Measurements from ENCODE around the gene HSFX2.

HSFX2 gene

DNA sequence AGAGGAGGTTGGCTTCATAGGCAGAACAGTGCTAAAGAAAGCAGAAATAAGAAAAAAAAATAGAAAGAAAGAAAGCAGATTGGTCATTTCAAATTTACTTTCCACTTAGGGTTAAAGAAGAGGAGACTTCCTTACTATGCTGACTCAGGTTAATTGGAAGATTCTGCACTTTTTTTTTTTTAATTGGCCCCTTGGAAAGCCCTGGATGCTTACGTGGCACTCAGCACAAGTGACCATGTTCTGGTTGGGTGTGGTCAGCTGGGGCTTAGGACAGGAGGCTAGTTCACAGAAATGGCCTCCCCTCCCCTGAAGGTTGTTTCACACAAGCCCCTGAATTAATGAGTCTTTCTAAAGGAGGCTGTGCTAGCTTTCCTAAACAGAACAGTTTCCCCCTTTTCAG lies 22.4 kb downstream of the HSFX2 start:
- in situ Hi-C loops (cut with MboI; ENCODE audit: low pct_unique_long_range_greater_than_20kb, low sequenced_read_pairs, unreplicated experiment): no loop called here
- TF ChIP-seq, protein P1, sequence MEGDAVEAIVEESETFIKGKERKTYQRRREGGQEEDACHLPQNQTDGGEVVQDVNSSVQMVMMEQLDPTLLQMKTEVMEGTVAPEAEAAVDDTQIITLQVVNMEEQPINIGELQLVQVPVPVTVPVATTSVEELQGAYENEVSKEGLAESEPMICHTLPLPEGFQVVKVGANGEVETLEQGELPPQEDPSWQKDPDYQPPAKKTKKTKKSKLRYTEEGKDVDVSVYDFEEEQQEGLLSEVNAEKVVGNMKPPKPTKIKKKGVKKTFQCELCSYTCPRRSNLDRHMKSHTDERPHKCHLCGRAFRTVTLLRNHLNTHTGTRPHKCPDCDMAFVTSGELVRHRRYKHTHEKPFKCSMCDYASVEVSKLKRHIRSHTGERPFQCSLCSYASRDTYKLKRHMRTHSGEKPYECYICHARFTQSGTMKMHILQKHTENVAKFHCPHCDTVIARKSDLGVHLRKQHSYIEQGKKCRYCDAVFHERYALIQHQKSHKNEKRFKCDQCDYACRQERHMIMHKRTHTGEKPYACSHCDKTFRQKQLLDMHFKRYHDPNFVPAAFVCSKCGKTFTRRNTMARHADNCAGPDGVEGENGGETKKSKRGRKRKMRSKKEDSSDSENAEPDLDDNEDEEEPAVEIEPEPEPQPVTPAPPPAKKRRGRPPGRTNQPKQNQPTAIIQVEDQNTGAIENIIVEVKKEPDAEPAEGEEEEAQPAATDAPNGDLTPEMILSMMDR (IDR thresholded peaks at IDR 0.05; ENCODE audit: extremely low read depth, insufficient read depth, missing control alignments): no peak
- no peak for DNase-seq (ENCODE audit: low spot score)

DNA sequence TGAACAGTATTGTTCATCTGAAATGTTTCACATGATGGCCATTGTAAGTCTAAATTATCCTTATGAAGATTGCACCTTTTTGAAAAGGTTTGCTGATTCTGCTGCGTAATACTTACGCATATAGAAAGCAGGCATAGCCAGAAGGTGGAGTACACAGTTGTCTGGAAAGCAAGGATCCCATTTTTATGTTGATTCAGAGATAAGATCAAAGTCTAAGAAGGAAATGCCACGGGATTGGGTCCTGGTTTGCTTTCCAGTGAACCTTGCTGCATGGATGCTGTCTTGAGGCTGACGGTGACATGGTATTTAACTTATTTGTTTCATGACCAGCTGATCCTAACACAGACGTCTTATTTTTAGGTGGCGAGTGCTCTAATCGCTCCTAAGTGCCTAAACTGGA lies 23.3 kb downstream of the HSFX2 start:
- DNase-seq (ENCODE audit: low spot score): no peak
- in situ Hi-C loops (cut with MboI; ENCODE audit: low pct_unique_long_range_greater_than_20kb, low sequenced_read_pairs, unreplicated experiment): no loop called here

DNA sequence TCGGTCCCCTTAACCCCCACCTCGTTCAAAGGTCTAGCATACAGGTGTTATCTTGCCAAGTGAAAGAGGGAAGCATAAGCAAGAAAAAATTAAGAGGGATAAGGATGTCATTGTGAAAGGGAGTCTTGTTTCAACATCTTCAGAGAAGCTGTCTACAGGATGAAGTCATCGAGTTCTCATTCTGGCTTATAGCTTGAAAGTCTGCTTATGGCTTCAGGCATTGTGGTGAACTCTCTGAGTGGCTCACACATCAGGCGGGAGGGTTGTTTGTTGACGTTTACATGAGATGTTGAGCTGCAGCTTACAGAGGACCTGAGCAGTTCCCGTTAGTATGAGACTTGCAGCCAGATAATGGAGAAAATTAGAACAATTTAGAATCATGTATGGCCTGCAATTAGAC lies 24.4 kb downstream of the HSFX2 start:
- TF ChIP-seq, protein P1 (IDR thresholded peaks at IDR 0.05; ENCODE audit: extremely low read depth, insufficient read depth, missing control alignments): no peak
- DNase-seq (ENCODE audit: low spot score): no peak
- in situ Hi-C loops (cut with MboI; ENCODE audit: low pct_unique_long_range_greater_than_20kb, low sequenced_read_pairs, unreplicated experiment): no loop called here

More for the DNA sequence above, 23.3 kb downstream of the HSFX2 start:
- TF ChIP-seq, protein P1 (IDR thresholded peaks at IDR 0.05; ENCODE audit: extremely low read depth, insufficient read depth, missing control alignments): no peak

DNA sequence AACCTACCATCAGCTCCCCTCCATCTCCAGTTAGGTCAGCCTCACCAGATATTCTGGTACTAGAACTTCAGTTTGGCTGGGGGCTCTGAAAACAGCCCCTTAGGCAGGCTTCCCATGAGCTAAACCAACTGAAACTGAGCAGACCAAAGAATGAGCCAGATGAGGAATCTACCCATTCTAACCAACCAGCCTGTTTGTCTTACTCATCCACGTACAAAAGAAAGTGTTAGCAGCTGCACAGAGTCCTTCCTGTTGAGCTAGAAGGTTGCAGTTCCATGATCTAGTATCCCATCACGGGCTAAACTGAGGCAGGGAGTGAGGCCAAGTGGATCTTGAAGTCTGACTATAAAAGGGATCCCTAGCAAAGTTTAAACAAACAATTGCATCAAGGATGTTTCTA lies 25.3 kb downstream of the HSFX2 start:
- no peak for DNase-seq (ENCODE audit: low spot score)
- TF ChIP-seq, protein P1 (IDR thresholded peaks at IDR 0.05; ENCODE audit: extremely low read depth, insufficient read depth, missing control alignments): no peak
- in situ Hi-C loops (cut with MboI; ENCODE audit: low pct_unique_long_range_greater_than_20kb, low sequenced_read_pairs, unreplicated experiment): no loop called here

DNA sequence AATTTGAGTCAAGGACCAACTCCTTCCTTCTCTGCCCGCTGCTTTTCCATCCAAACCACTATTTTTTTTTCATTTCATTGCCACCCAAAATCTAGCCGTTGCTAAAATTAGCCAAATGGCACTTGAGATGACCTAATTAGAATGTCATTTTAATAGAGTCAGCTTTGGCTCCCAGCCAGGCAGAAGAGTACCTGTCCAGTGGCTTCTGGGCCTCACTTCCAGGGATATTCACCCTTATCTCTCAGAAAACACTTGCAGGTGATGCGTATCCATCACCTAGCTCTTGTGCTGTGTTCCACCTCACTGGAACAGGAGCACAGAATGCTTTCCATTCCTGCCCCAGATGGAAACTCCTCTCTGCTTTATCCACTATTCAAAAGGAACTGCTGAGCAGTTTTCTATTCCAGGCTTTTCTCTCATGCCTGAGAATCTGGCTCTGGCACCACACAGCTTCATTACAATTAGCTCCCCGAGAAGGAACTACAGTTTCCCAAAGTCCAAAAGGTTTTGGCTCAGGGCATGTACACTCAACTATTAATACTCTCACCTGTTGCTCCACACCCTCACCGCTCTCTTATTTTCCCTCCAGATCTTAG lies 26.3 kb downstream of the HSFX2 start:
- TF ChIP-seq, protein P1 (IDR thresholded peaks at IDR 0.05; ENCODE audit: extremely low read depth, insufficient read depth, missing control alignments): no peak
- no peak for DNase-seq (ENCODE audit: low spot score)
- in situ Hi-C loops (cut with MboI; ENCODE audit: low pct_unique_long_range_greater_than_20kb, low sequenced_read_pairs, unreplicated experiment): no loop called here

DNA sequence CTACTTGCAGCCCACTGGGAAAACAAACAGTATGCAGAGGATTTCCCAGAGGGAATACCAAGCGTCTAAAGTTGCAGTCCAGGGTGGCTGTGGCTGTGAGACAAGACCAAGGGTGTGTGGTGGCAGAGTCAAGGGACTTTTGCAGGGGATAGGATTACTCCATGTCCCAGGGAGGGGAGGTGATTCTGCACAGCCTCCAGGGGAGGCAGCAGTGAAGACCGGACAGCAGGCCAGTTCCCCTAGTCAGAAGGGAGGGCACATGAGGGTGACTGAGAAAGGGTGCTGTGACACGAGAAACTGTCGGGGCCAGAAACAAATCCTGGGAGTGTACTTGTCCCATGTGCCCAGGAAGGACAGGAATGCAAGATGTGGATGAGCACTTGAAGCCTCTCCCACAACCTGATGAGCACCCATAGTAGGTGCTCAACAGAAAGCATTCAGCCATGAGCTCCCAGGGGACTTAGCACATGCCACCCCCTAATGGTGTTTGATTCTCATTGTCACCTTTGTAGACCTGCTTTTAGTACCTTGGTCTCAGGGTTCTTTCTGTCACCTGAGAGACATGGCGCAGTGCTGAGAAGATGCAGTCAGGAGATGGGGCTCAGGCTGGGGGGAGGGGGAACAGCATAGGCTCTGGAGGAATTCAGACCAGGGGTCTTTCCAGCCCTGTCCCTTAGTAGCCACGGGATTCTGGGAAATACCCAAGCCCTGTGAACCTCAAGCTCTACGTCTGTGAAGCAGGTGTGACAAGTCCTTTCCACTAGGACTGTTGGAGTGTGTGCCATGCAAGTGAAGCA lies 27.3 kb downstream of the HSFX2 start:
- in situ Hi-C loops (cut with MboI; ENCODE audit: low pct_unique_long_range_greater_than_20kb, low sequenced_read_pairs, unreplicated experiment): no loop called here
- TF ChIP-seq, protein P1 (IDR thresholded peaks at IDR 0.05; ENCODE audit: extremely low read depth, insufficient read depth, missing control alignments): no peak
- no peak for DNase-seq (ENCODE audit: low spot score)

All from GM13977 (cell line).